ENCODE data around the gene GATA5. TPM values are rescaled to one million over a fixed set of nuclear protein-coding genes. Genes with fewer than 3 reads are reported as not detected.

GATA5 gene
- total and polyA plus RNA-seq, 8 donors: 0.02 to 0.34 (median 0.15) TPM; not detected in 5

- 71 to 81% methylated on average over 44 of the region's 44 CpGs for WGBS, 2 donors
- no peaks in the 10 kb centered on the region for H3K27me3 ChIP-seq
- H3K4me1 ChIP-seq: no peaks in the 10 kb centered on the region
- DNase-seq (no peak), FAIRE-seq (no peak), ATAC-seq (no peak)
- H3K27ac ChIP-seq: no peak overlapping the region
- H3K9me3 ChIP-seq: no peaks in the 10 kb centered on the region
- no peak overlapping the region for H3K4me3 ChIP-seq
- TF ChIP-seq CTCF (IDR thresholded peaks at IDR 0.05): no peak
- H3K36me3 ChIP-seq: no peaks in the 10 kb centered on the region
- intact Hi-C loops (cut with DNase I): no loop called here
Observed at GRCh38 chr20:62446888-62447869, 28.6 kb downstream of the GATA5 start.

- no peak for TF ChIP-seq CTCF (IDR thresholded peaks at IDR 0.05)
- Histone ChIP-seq H3K9me3 (no peaks in the 10 kb centered on the region), H3K4me3 (no peak overlapping the region), H3K27me3 (no peaks in the 10 kb centered on the region), H3K36me3 (no peaks in the 10 kb centered on the region), H3K27ac (no peak overlapping the region), H3K4me1 (no peaks in the 10 kb centered on the region)
- WGBS, 2 donors: 45 to 59% methylated on average over 12 of the region's 12 CpGs
- no peak for ATAC-seq
- FAIRE-seq: no peak
- DNase-seq: no peak
- intact Hi-C loops (cut with DNase I): no loop called here
Observed at GRCh38 chr20:62446481-62446880, 29.3 kb downstream of the GATA5 start.

- TF ChIP-seq CTCF (IDR thresholded peaks at IDR 0.05): no peak
- H3K27ac ChIP-seq: no peak overlapping the region
- no peaks in the 10 kb centered on the region for H3K9me3 ChIP-seq
- DNase-seq (no peak), FAIRE-seq (no peak), ATAC-seq (no peak)
- no peak overlapping the region for H3K4me3 ChIP-seq
- WGBS, 2 donors: 64 to 74% methylated on average over 29 to 36 of the region's 36 CpGs
- no peaks in the 10 kb centered on the region for H3K36me3 ChIP-seq
- no peaks in the 10 kb centered on the region for H3K27me3 ChIP-seq
- intact Hi-C loops (cut with DNase I): no loop called here
- H3K4me1 ChIP-seq: no peaks in the 10 kb centered on the region
Observed at GRCh38 chr20:62445553-62446340, 30.0 kb downstream of the GATA5 start.

- no peak for TF ChIP-seq CTCF (IDR thresholded peaks at IDR 0.05)
- no peaks in the 10 kb centered on the region for H3K27me3 ChIP-seq
- no peaks in the 10 kb centered on the region for H3K9me3 ChIP-seq
- ATAC-seq (no peak), FAIRE-seq (no peak), DNase-seq (no peak)
- no peak overlapping the region for H3K4me3 ChIP-seq
- no peak overlapping the region for H3K27ac ChIP-seq
- intact Hi-C loops (cut with DNase I): no loop called here
- 81 to 89% methylated on average over 6 of the region's 6 CpGs for WGBS, 2 donors
- no peaks in the 10 kb centered on the region for H3K4me1 ChIP-seq
- H3K36me3 ChIP-seq: no peaks in the 10 kb centered on the region
Observed at GRCh38 chr20:62444286-62444685, 31.5 kb downstream of the GATA5 start.
